ENCODE data around the gene TARS3. TPM values are rescaled to one million over a fixed set of nuclear protein-coding genes. Genes with fewer than 3 reads are reported as not detected.

Gene TARS3
- total and polyA plus RNA-seq, 2 donors (not counting 3 experiments of a cell fraction or from before 2014, with no cell fraction given) = 0.91 to 8.2 TPM

- CTCF ChIA-PET = no interaction called here
- Histone ChIP-seq H3K4me3 (replicated peaks in 1 of 3; ENCODE audit: insufficient read depth in 1 of 3, low read depth in 1 of 3, low read length in 3 of 3) (no peak overlapping the region), H2AFZ (ENCODE audit: low read depth, low read length) (no peak overlapping the region), H3K36me3 (ENCODE audit: control insufficient read depth in 2 of 2, extremely low read depth in 1 of 2, insufficient read depth in 2 of 2, low read length in 2 of 2) (peaks cover 9 to 10% of the 10 kb centered on the region in 2 experiments), H3K9ac (replicated peaks; ENCODE audit: extremely low read depth, insufficient read depth, low read length) (no peak overlapping the region), H3K79me2 (ENCODE audit: control insufficient read depth, insufficient read depth, low read length) (peaks cover 38% of the 10 kb centered on the region), H4K20me1 (replicated peaks; ENCODE audit: control insufficient read depth, extremely low read depth, insufficient read depth, low read length) (no peaks in the 10 kb centered on the region), H3K27me3 (ENCODE audit: control insufficient read depth in 2 of 2, insufficient read depth in 2 of 2, low read length in 2 of 2) (no peaks in the 10 kb centered on the region), H3K9me1 (replicated peaks; ENCODE audit: control insufficient read depth, extremely low read depth, insufficient read depth, low read length) (no peaks in the 10 kb centered on the region), H3K4me2 (ENCODE audit: insufficient read depth, low read length) (no peak overlapping the region), H3K9me3 (replicated peaks; ENCODE audit: control insufficient read depth, insufficient read depth, low read length) (no peaks in the 10 kb centered on the region), H3K27ac (ENCODE audit: insufficient read depth, low read depth, low read length) (no peak overlapping the region), H3K4me1 (ENCODE audit: control insufficient read depth, extremely low read depth, insufficient read depth, low read length) (peaks cover 25% of the 10 kb centered on the region)
- DNase-seq (ENCODE audit: low read depth, low spot score) = no peak
- POLR2A ChIA-PET = no interaction called here
- no TSS peak for BruUV-seq (replicated peaks)
- intact Hi-C loops (cut with micrococcal nuclease) (no loop called here), dilution Hi-C loops (cut with MboI; ENCODE audit: extremely low pct_ligation_motif_present, low sequenced_read_pairs) (no loop called here)
- TF ChIP-seq POLR2A (IDR thresholded peaks at IDR 0.05; ENCODE audit: low read depth, low read length) (no peak), CTCF (IDR thresholded peaks at IDR 0.05; ENCODE audit: extremely low read depth in 1 of 2, insufficient read depth in 1 of 2, low read depth in 1 of 2, low read length in 2 of 2) (no peak), FOS (IDR thresholded peaks at IDR 0.05; ENCODE audit: borderline replicate concordance, insufficient read depth, low read length) (no peak), POLR2AphosphoS5 (IDR thresholded peaks at IDR 0.05; ENCODE audit: insufficient read depth, low read depth, low read length) (no peak), MAX (IDR thresholded peaks at IDR 0.05; ENCODE audit: insufficient read depth, insufficient read length) (no peak)
- no peak for FAIRE-seq
Measured at GRCh38 chr15:101646672-101647071, 77.6 kb downstream of the TARS3 start.

GRCh38 chr15:101642361-101642760, 81.9 kb downstream of the TARS3 start:
- H3K9me3 ChIP-seq (replicated peaks; ENCODE audit: control insufficient read depth, insufficient read depth, low read length) = no peaks in the 10 kb centered on the region
- CTCF ChIA-PET = interaction anchor here (1.0 to 5.1 kb wide), 27 partner anchors 9 to 724 kb away, joined by 3 to 82 read pairs (median 5); partner anchors contain the start of genes SNRPA1, TARS3 and TM2D3
- FAIRE-seq (no peak), DNase-seq (ENCODE audit: low read depth, low spot score) (peak; percentile 41)
- peaks cover 11 to 15% of the 10 kb centered on the region in 2 experiments for H3K36me3 ChIP-seq (ENCODE audit: control insufficient read depth in 2 of 2, extremely low read depth in 1 of 2, insufficient read depth in 2 of 2, low read length in 2 of 2)
- no peaks in the 10 kb centered on the region for H3K27me3 ChIP-seq (ENCODE audit: control insufficient read depth in 2 of 2, insufficient read depth in 2 of 2, low read length in 2 of 2)
- dilution Hi-C loops (cut with MboI; ENCODE audit: extremely low pct_ligation_motif_present, low sequenced_read_pairs) (no loop called here), intact Hi-C loops (cut with micrococcal nuclease) (loop anchor here (1.0 to 2.0 kb wide), 4 partner anchors 9 to 1040 kb away; partner anchors contain the start of genes ASB7, LINS1 and TARS3)
- peak overlapping the region; percentile 43 for H2AFZ ChIP-seq (ENCODE audit: low read depth, low read length)
- peak overlapping the region; percentile 43 for H3K9ac ChIP-seq (replicated peaks; ENCODE audit: extremely low read depth, insufficient read depth, low read length)
- H3K4me3 ChIP-seq (replicated peaks in 1 of 3; ENCODE audit: insufficient read depth in 1 of 3, low read depth in 1 of 3, low read length in 3 of 3) = no peak overlapping the region
- TSS peak; percentile 100 for BruUV-seq (replicated peaks)
- H3K4me1 ChIP-seq (ENCODE audit: control insufficient read depth, extremely low read depth, insufficient read depth, low read length) = peaks cover 23% of the 10 kb centered on the region
- TF ChIP-seq GATA2 (IDR thresholded peaks at IDR 0.05; ENCODE audit: insufficient read depth, insufficient read length, low read depth, low read length) = no peak
- peak in 1 of 2 donors; percentile 13 for TF ChIP-seq CTCF (IDR thresholded peaks at IDR 0.05; ENCODE audit: extremely low read depth in 1 of 2, insufficient read depth in 1 of 2, low read depth in 1 of 2, low read length in 2 of 2)
- peak overlapping the region; percentile 93 for H3K27ac ChIP-seq (ENCODE audit: insufficient read depth, low read depth, low read length)
- H3K4me2 ChIP-seq (ENCODE audit: insufficient read depth, low read length) = peak overlapping the region; percentile 37
- no peaks in the 10 kb centered on the region for H4K20me1 ChIP-seq (replicated peaks; ENCODE audit: control insufficient read depth, extremely low read depth, insufficient read depth, low read length)
- no peaks in the 10 kb centered on the region for H3K9me1 ChIP-seq (replicated peaks; ENCODE audit: control insufficient read depth, extremely low read depth, insufficient read depth, low read length)
- POLR2A ChIA-PET = interaction anchor here (0.9 kb wide), 1 partner anchor 9 kb away, joined by 3 read pairs; the partner anchor contains the start of gene TM2D3
- peaks cover 4% of the 10 kb centered on the region for H3K79me2 ChIP-seq (ENCODE audit: control insufficient read depth, insufficient read depth, low read length)
